Endothelial cell of umbilical vein (primary cell): Measurements from ENCODE around the gene DIP2C. TPM values are rescaled to one million over a fixed set of nuclear protein-coding genes. Genes with fewer than 3 reads are reported as not detected.

ENCODE experiments used
- BruUV-seq: library from RNA; stranded (reverse); fragments of 400-500 nt; replicated peaks from 2 replicates; lab custom pipeline; 2021; lab: Mats Ljungman, UMichigan
- CTCF ChIA-PET: fragments of 300-600, 350-600 bp; sonication (Branson Sonifier 250); formaldehyde crosslinking; loops from one replicate; lab custom pipeline; 2021; ENCODE audit warnings: antibody characterized with exemption, inconsistent platforms; lab: Charles Lee
- POLR2A ChIA-PET: fragments of 300-600, 350-600 bp; sonication (Branson Sonifier 250); formaldehyde crosslinking; loops from one replicate; lab custom pipeline; 2021; ENCODE audit warnings: antibody characterized with exemption, inconsistent platforms; lab: Charles Lee
- DNase-seq: peaks from one replicate; pipeline ENCODE4 v3.0.0-alpha.2; 2011; ENCODE audit warnings: low read depth, low spot score
- FAIRE-seq: peaks from 2 replicates; lab custom pipeline; 2011; peaks lifted over from hg19 to GRCh38; lab: Jason Lieb, UNC
- H2AFZ ChIP-seq: 2 replicates; pipeline ENCODE4 v1.6.0; 2012; ENCODE audit warnings: low read depth, low read length, control low read depth, inconsistent platforms
- H3K27ac ChIP-seq: 2 replicates; pipeline ENCODE4 v1.5.1; 2011; ENCODE audit warnings: low read depth, mild to moderate bottlenecking, control low read depth, low read length, moderate library complexity; ENCODE audit not compliant: insufficient read depth
- H3K27me3 ChIP-seq, 2 experiments: 2 replicates each; pipeline versions ENCODE4 v1.6.0 to v1.6.1; 2011; ENCODE audit warnings: low read length in 2 of 2, mixed read lengths in 1 of 2; ENCODE audit not compliant: control insufficient read depth in 2 of 2, insufficient read depth in 2 of 2
- H3K36me3 ChIP-seq, 2 experiments: 2 replicates in 1 of 2; 3 replicates in 1 of 2; pipeline ENCODE4 v1.5.1; 2011; ENCODE audit warnings: low read length in 2 of 2, mild to moderate bottlenecking in 1 of 2, moderate library complexity in 1 of 2; ENCODE audit not compliant: control insufficient read depth in 2 of 2, insufficient read depth in 2 of 2; ENCODE audit errors: extremely low read depth in 1 of 2
- H3K4me1 ChIP-seq: 3 replicates; pipeline ENCODE4 v1.5.1; 2011; ENCODE audit warnings: mild to moderate bottlenecking, low read length; ENCODE audit not compliant: control insufficient read depth, insufficient read depth; ENCODE audit errors: extremely low read depth
- H3K4me2 ChIP-seq: 2 replicates; pipeline ENCODE4 v1.6.1; 2011; ENCODE audit warnings: low read length, control low read depth, mixed read lengths; ENCODE audit not compliant: insufficient read depth
- H3K4me3 ChIP-seq, 3 experiments: fragments of 200-600 bp in 1 of 3; sonication (generic), shearing (Covaris generic) in 1 of 3; replicated peaks in 1 of 3; 2 replicates each; pipeline ENCODE4 v1.5.1; 2011 to 2016; ENCODE audit warnings: control low read depth in 3 of 3, low read length in 3 of 3, mild to moderate bottlenecking in 2 of 3, inconsistent platforms in 1 of 3, low read depth in 1 of 3, moderate library complexity in 1 of 3; ENCODE audit not compliant: insufficient read depth in 1 of 3
- H3K79me2 ChIP-seq: 2 replicates; pipeline ENCODE4 v1.6.0; 2012; ENCODE audit warnings: low read length, inconsistent platforms; ENCODE audit not compliant: control insufficient read depth, insufficient read depth
- H3K9ac ChIP-seq: replicated peaks from 2 replicates; pipeline ENCODE3; 2011; ENCODE audit warnings: low read length, control low read depth; ENCODE audit not compliant: insufficient read depth; ENCODE audit errors: extremely low read depth
- H3K9me1 ChIP-seq: replicated peaks from 3 replicates; pipeline ENCODE4 v1.6.0; 2011; ENCODE audit warnings: mild to moderate bottlenecking, low read length; ENCODE audit not compliant: control insufficient read depth, insufficient read depth; ENCODE audit errors: extremely low read depth
- H3K9me3 ChIP-seq: replicated peaks from 2 replicates; pipeline ENCODE4 v1.5.1; 2012; ENCODE audit warnings: low read length, inconsistent platforms; ENCODE audit not compliant: control insufficient read depth, insufficient read depth
- H4K20me1 ChIP-seq: replicated peaks from 2 replicates; pipeline ENCODE3; 2011; ENCODE audit warnings: mild to moderate bottlenecking, low read length; ENCODE audit not compliant: control insufficient read depth, insufficient read depth; ENCODE audit errors: extremely low read depth
- EZH2 ChIP-seq: IDR thresholded peaks from 2 replicates; pipeline ENCODE4 v1.6.1; 2012; ENCODE audit warnings: borderline replicate concordance, low read depth, mild to moderate bottlenecking, moderate library complexity, low read length, inconsistent platforms; ENCODE audit not compliant: severe bottlenecking
- FOS ChIP-seq: IDR thresholded peaks from 2 replicates; pipeline ENCODE4 v1.6.1; 2011; ENCODE audit warnings: mild to moderate bottlenecking, low read length, moderate library complexity, borderline replicate concordance; ENCODE audit not compliant: insufficient read depth
- GATA2 ChIP-seq: IDR thresholded peaks from 2 replicates; pipeline ENCODE4 v1.7.0; 2011; ENCODE audit warnings: low read depth, mild to moderate bottlenecking, moderate library complexity, mixed read lengths, low read length; ENCODE audit not compliant: insufficient read length, insufficient read depth
- JUN ChIP-seq: IDR thresholded peaks from 2 replicates; pipeline ENCODE4 v1.6.1; 2011; ENCODE audit warnings: borderline replicate concordance, low read depth; ENCODE audit not compliant: insufficient read length, insufficient read depth
- MAX ChIP-seq: IDR thresholded peaks from 2 replicates; pipeline ENCODE4 v1.6.1; 2011; ENCODE audit not compliant: insufficient read depth, insufficient read length
- MYC ChIP-seq: IDR thresholded peaks from one replicate; pipeline ENCODE4 v1.6.1; 2011; ENCODE audit warnings: mild to moderate bottlenecking, low read depth, low read length
- POLR2A ChIP-seq: IDR thresholded peaks from 2 replicates; pipeline ENCODE4 v1.6.1; 2012; ENCODE audit warnings: low read depth, mild to moderate bottlenecking, control low read depth, low read length
- POLR2AphosphoS5 ChIP-seq: IDR thresholded peaks from 2 replicates; pipeline ENCODE4 v1.6.1; 2012; ENCODE audit warnings: low read depth, mild to moderate bottlenecking, control low read depth, low read length, moderate library complexity; ENCODE audit not compliant: insufficient read depth
- dilution Hi-C: fragments of 300-500 bp; cut with MboI; formaldehyde crosslinking; loops from one replicate; pipeline ENCODE4 v1.15.0; 2019; ENCODE audit warnings: low sequenced_read_pairs; ENCODE audit not compliant: extremely low pct_ligation_motif_present
- intact Hi-C: fragments of 100-400 bp; cut with micrococcal nuclease; formaldehyde crosslinking; loops from one replicate; pipeline ENCODE4 v1.10.0; 2022
- polyA plus RNA-seq, 4 experiments: library from polyadenylated mRNA; depleted of rRNA in 3 of 4; stranded (reverse) in 3 of 4; unstranded in 1 of 4; fragments of >200 nt; gene quantifications; 2 replicates each; pipeline versions ENCODE4 v1.2.1 to v1.2.3, GENCODE V29; 2011 to 2012; ENCODE audit warnings: missing spikeins in 1 of 4
- total RNA-seq: library from RNA; stranded (reverse); gene quantifications from 2 replicates; pipeline ENCODE4 v1.2.3, GENCODE V29; 2021
- TF ChIP-seq, protein P1 (sequence below), 2 donors: IDR thresholded peaks; 1 replicate in 1 of 2; 2 replicates in 1 of 2; pipeline ENCODE4 v1.5.1; 2011; ENCODE audit warnings: low read length in 2 of 2, mild to moderate bottlenecking in 2 of 2, moderate library complexity in 2 of 2, control low read depth in 1 of 2, inconsistent platforms in 1 of 2, low read depth in 1 of 2; ENCODE audit not compliant: insufficient read depth in 1 of 2; ENCODE audit errors: extremely low read depth in 1 of 2

The DIP2C gene
- total and polyA plus RNA-seq, 2 donors (not counting 3 experiments of a cell fraction or from before 2014, with no cell fraction given), result 3.6 to 10.7 TPM

- DNase-seq (no peak), FAIRE-seq (no peak)
- Histone ChIP-seq H3K79me2 (no peaks in the 10 kb centered on the region), H2AFZ (no peak overlapping the region), H3K27me3 (no peaks in the 10 kb centered on the region), H3K36me3 (no peaks in the 10 kb centered on the region), H3K27ac (no peak overlapping the region), H3K4me1 (no peaks in the 10 kb centered on the region), H4K20me1 (no peaks in the 10 kb centered on the region), H3K9me1 (no peaks in the 10 kb centered on the region), H3K9me3 (no peaks in the 10 kb centered on the region), H3K4me2 (no peak overlapping the region), H3K4me3 (no peak overlapping the region), H3K9ac (no peak overlapping the region)
- ChIA-PET CTCF (no interaction called here), POLR2A (no interaction called here)
- intact Hi-C loops, result no loop called here
- dilution Hi-C loops, result no loop called here
- TF ChIP-seq, protein P1, sequence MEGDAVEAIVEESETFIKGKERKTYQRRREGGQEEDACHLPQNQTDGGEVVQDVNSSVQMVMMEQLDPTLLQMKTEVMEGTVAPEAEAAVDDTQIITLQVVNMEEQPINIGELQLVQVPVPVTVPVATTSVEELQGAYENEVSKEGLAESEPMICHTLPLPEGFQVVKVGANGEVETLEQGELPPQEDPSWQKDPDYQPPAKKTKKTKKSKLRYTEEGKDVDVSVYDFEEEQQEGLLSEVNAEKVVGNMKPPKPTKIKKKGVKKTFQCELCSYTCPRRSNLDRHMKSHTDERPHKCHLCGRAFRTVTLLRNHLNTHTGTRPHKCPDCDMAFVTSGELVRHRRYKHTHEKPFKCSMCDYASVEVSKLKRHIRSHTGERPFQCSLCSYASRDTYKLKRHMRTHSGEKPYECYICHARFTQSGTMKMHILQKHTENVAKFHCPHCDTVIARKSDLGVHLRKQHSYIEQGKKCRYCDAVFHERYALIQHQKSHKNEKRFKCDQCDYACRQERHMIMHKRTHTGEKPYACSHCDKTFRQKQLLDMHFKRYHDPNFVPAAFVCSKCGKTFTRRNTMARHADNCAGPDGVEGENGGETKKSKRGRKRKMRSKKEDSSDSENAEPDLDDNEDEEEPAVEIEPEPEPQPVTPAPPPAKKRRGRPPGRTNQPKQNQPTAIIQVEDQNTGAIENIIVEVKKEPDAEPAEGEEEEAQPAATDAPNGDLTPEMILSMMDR (IDR thresholded peaks at IDR 0.05; ENCODE audit: extremely low read depth in 1 of 2, insufficient read depth in 1 of 2, low read depth in 1 of 2, low read length in 2 of 2), result no peak
- TF ChIP-seq GATA2 (no peak), FOS (no peak), EZH2 (no peak), POLR2A (no peak), POLR2AphosphoS5 (no peak), JUN (no peak), MYC (no peak), MAX (no peak)
- BruUV-seq, result no TSS peak
Observed at GRCh38 chr10:378930-379704, 310.4 kb downstream of the DIP2C start.
